HL-60 (cell line): ENCODE data around the gene KRT16.

Experiments used
- GABPA ChIP-seq: IDR thresholded peaks from 2 replicates; pipeline ENCODE4 v1.6.1; 2012; ENCODE audit warnings: low read depth
- POLR2AphosphoS5 ChIP-seq: IDR thresholded peaks from 2 replicates; pipeline ENCODE4 v1.6.1; 2012; ENCODE audit warnings: low read depth
- SPI1 ChIP-seq: IDR thresholded peaks from 2 replicates; pipeline ENCODE4 v1.6.1; 2012; ENCODE audit warnings: low read depth, mild to moderate bottlenecking, borderline replicate concordance
- TF ChIP-seq, protein P1 (sequence below): IDR thresholded peaks from one replicate; pipeline ENCODE4 v1.5.1; 2011; ENCODE audit warnings: low read length, control low read depth, inconsistent platforms; ENCODE audit not compliant: insufficient read depth

DNA sequence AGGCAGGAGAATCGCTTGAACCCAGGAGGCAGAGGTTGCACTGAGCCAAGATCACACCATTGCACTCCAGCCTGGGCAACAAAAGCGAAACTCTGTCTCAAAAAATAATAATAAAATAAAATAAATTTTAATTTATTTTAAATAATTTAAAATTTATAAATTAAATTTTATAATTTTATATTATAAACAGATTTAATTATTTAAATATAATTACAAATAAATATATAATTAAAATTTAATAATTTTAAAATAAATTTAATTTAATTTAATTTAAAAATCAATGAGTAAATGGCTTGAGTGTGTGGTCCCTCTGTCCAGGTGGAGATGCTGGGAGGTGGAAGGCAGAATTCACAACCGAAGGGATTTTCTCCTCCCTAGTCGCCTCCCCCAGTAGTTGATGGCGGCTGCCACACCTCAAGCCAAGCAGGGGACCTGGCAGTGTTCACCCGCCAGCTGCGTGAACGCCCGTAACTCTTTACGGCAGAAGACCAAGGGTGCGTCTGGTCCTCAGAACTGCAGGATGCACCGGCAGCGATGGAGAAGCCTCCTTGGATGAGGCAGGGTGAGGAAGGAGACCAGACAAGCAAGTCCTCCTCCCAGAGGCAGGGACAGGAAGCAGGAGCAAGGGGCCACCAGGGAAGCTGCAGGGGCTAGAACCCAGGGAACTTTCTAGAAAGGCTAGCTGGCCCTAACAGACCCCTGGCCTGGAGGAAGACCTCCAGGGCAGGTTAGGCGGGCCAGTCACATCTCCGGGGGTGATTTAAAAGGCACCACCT is 34.7 kb upstream of the KRT16 start:
- TF ChIP-seq, protein P1, sequence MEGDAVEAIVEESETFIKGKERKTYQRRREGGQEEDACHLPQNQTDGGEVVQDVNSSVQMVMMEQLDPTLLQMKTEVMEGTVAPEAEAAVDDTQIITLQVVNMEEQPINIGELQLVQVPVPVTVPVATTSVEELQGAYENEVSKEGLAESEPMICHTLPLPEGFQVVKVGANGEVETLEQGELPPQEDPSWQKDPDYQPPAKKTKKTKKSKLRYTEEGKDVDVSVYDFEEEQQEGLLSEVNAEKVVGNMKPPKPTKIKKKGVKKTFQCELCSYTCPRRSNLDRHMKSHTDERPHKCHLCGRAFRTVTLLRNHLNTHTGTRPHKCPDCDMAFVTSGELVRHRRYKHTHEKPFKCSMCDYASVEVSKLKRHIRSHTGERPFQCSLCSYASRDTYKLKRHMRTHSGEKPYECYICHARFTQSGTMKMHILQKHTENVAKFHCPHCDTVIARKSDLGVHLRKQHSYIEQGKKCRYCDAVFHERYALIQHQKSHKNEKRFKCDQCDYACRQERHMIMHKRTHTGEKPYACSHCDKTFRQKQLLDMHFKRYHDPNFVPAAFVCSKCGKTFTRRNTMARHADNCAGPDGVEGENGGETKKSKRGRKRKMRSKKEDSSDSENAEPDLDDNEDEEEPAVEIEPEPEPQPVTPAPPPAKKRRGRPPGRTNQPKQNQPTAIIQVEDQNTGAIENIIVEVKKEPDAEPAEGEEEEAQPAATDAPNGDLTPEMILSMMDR: no peak
- TF ChIP-seq POLR2AphosphoS5 (no peak), GABPA (no peak), SPI1 (no peak)
